Heart left ventricle (tissue), 16 donors: ENCODE measurements around the gene C3. TPM values are rescaled to one million over a fixed set of nuclear protein-coding genes. Genes with fewer than 3 reads are reported as not detected.
A peak's percentile ranks its signal among the peaks of the same experiment; 100 is the strongest.
"Not testable (repeated sequence)": the region's sequence is repeated elsewhere in the genome, so short reads cannot be mapped to it uniquely, and the experiment has no call there.

Experiments
- ATAC-seq, 4 donors: fragments of 200-7000 bp; cut with Tn5 transposase; one replicate each; pipeline ENCODE4 v1.9.1; 2020 to 2022; ENCODE audit warnings: moderate library complexity in 4 of 4, mild to moderate bottlenecking in 3 of 4, moderate number of reproducible peaks in 1 of 4
- DNase-seq, 5 donors: peaks; one replicate each; pipeline ENCODE4 v3.0.0-alpha.2; 2020
- H3K27ac ChIP-seq, 12 donors: fragments of 200-600 bp; sonication (generic) in 4 of 12; one replicate each; pipeline versions ENCODE4 v1.5.0 to v1.8.0; 2016 to 2022; ENCODE audit warnings: mild to moderate bottlenecking in 2 of 12
- H3K27me3 ChIP-seq, 9 donors: fragments of 200-600 bp; sonication (generic) in 2 of 9; one replicate each; pipeline versions ENCODE4 v1.5.1 to v1.8.0; 2016 to 2022; ENCODE audit warnings: mild to moderate bottlenecking in 3 of 9
- H3K36me3 ChIP-seq, 9 donors: fragments of 200-600 bp; sonication (generic) in 2 of 9; one replicate each; pipeline versions ENCODE4 v1.5.0 to v1.8.0; 2018 to 2022; ENCODE audit warnings: mild to moderate bottlenecking in 2 of 9
- H3K4me1 ChIP-seq, 12 donors: fragments of 200-600 bp; sonication (generic) in 4 of 12; one replicate each; pipeline versions ENCODE4 v1.5.0 to v1.8.0; 2016 to 2022; ENCODE audit warnings: mild to moderate bottlenecking in 3 of 12
- H3K4me3 ChIP-seq, 12 donors: fragments of 200-600 bp; sonication (generic) in 4 of 12; one replicate each; pipeline versions ENCODE4 v1.5.0 to v1.8.0; 2017 to 2022; ENCODE audit warnings: mild to moderate bottlenecking in 9 of 12, moderate library complexity in 4 of 12
- H3K9me3 ChIP-seq, 12 donors: fragments of 200-600 bp; sonication (generic) in 4 of 12; one replicate each; pipeline versions ENCODE4 v1.5.0 to v1.8.0; 2016 to 2022; ENCODE audit warnings: mild to moderate bottlenecking in 1 of 12
- POLR2A ChIP-seq, 2 donors: fragments of 450-650 bp; IDR thresholded peaks; one replicate each; pipeline ENCODE4 v1.6.1; 2017; ENCODE audit warnings: antibody characterized with exemption in 2 of 2, mild to moderate bottlenecking in 2 of 2, moderate library complexity in 2 of 2
- WGBS, 4 donors: extraction: QIAGEN DNeasy Blood & Tissue Kit in 2 of 4; methylation state at CpG; one replicate each; pipeline versions ENCODE4 v1.1.5 to v1.1.7; 2013 to 2018; 5-methylcytosine and 5-hydroxymethylcytosine counted together
- intact Hi-C, 10 donors: fragments of 100-400 bp; cut with DNase I; formaldehyde crosslinking; loops; one replicate each; pipeline versions ENCODE4 v1.11.1 to v1.14.2; 2022
- polyA plus RNA-seq, 2 donors: library from polyadenylated mRNA; stranded (reverse); fragments of 200-250 nt; gene quantifications; one replicate each; pipeline ENCODE4 v1.2.3, GENCODE V29; 2013
- total RNA-seq, 9 donors: library from RNA; depleted of rRNA in 2 of 9; stranded (reverse); fragments of >200 nt in 2 of 9; fragmentation: NEBNext Ultra II Directional in 3 of 9; extraction: Animal tissue kit (Norgen Biotek cat#: 25700) in 3 of 9; gene quantifications; one replicate each; pipeline versions ENCODE4 v1.1.0 to v1.2.4, GENCODE V29; 2016 to 2023
- TF ChIP-seq, protein P1 (sequence below), 12 donors: fragments of 200-600 bp; sonication (generic) in 4 of 12; IDR thresholded peaks; one replicate each; pipeline versions ENCODE4 v1.5.0 to v1.8.0; 2018 to 2022; ENCODE audit warnings: antibody characterized with exemption in 12 of 12, mild to moderate bottlenecking in 5 of 12
- donor health status: ischemic (EF 13 %, LVEDD 7.1; RV severe dilation, severe dysfunction).
- donor health status: healthy with polysubstance abuse.
- donor health status: DM: no; HTN: yes; CAD: no.
- donor health status: DM: no; HTN: no; CAD: no.
- donor health status: ischemic (EF 25% LVEDD 6.9; RV normal size, moderate dysfunction).
- donor health status: ischemic (EF 25% LVEDD 5.7; RV mildly dilated, moderate dysfunction).
- donor health status: healthy.
- donor health status: DM: yes; HTN: yes; CAD: no.
- donor health status: ischemic (EF 35%, LVEDD 5.7; RV mildly dilated, moderate dysfunction).
- donor health status: nonischemic (EF 11% LVEDD 7.7; RV severe dilation, severe dysfunction).
- donor health status: DM: yes; HTN: yes; CAD: no.
- donor health status: PGD.
- donor health status: ischemic (EF 29% LVEDD 5.4; RV normal size, mild dysfunction).
- donor health status: nonischemic (EF 23%, LVEDD 6.1; RV moderate dilation, normal function).

C3 gene
- total and polyA plus RNA-seq, 11 donors: 31.7 to 1,888 (median 81.0) TPM

GRCh38 chr19:6765738-6766356 is 45.4 kb upstream of the C3 start:
- H3K9me3 ChIP-seq: no peaks in the 10 kb centered on the region
- ATAC-seq: no peak
- WGBS, 4 donors: 27 to 38% (median 36%) methylated on average over 7 to 8 of the region's 8 CpGs
- H3K27ac ChIP-seq: peak overlapping the region in 1 of 12 donors; percentile 43
- no peaks in the 10 kb centered on the region for H3K36me3 ChIP-seq
- no peak for DNase-seq
- H3K4me3 ChIP-seq: no peak overlapping the region
- intact Hi-C loops: loop anchor here in 2 of 10 donors (5.0 to 10.0 kb wide), 2 partner anchors 131 to 134 kb away; no protein-coding TSS in a partner anchor
- peaks cover 9 to 32% (median 12%) of the 10 kb centered on the region in 9 donors for H3K27me3 ChIP-seq
- TF ChIP-seq POLR2A (IDR thresholded peaks at IDR 0.05): no peak
- TF ChIP-seq, protein P1, sequence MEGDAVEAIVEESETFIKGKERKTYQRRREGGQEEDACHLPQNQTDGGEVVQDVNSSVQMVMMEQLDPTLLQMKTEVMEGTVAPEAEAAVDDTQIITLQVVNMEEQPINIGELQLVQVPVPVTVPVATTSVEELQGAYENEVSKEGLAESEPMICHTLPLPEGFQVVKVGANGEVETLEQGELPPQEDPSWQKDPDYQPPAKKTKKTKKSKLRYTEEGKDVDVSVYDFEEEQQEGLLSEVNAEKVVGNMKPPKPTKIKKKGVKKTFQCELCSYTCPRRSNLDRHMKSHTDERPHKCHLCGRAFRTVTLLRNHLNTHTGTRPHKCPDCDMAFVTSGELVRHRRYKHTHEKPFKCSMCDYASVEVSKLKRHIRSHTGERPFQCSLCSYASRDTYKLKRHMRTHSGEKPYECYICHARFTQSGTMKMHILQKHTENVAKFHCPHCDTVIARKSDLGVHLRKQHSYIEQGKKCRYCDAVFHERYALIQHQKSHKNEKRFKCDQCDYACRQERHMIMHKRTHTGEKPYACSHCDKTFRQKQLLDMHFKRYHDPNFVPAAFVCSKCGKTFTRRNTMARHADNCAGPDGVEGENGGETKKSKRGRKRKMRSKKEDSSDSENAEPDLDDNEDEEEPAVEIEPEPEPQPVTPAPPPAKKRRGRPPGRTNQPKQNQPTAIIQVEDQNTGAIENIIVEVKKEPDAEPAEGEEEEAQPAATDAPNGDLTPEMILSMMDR (IDR thresholded peaks at IDR 0.05): no peak
- H3K4me1 ChIP-seq: peaks cover 0 to 26% (median 10%) of the 10 kb centered on the region in 12 donors

DNA sequence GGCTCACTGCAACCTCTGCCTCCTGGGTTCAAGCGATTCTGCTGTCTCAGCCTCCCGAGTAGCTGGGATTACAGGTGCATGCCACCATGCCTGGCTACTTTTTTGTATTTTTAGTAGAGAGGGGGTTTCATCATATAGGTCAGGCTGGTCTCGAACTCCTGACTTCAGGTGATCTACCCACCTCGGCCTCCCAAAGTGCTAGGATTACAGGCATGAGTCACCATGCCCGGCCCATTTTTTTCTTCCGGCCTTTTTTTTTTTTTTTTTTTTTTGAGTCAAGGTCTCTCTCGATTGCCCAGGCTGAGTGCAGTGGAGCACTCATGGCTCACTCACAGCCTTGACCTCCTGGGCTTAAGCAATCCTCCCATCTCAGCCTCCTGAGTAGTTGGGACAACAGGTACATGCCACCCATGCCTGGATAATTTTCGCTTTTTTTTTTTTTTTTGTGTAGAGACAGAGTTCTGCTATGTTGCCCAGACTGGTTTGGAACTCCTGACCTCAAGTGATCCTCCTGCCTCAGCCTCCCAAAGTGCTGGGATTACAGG is 41.9 kb upstream of the C3 start:
- peaks cover 3 to 26% (median 9%) of the 10 kb centered on the region in 9 donors for H3K27me3 ChIP-seq
- WGBS, 4 donors: 83 to 91% (median 86%) methylated on average over 8 of the region's 8 CpGs

GRCh38 chr19:6761053-6761676 is 40.7 kb upstream of the C3 start:
- Histone ChIP-seq H3K4me3 (no peak overlapping the region), H3K27ac (no peak overlapping the region), H3K36me3 (no peaks in the 10 kb centered on the region), H3K4me1 (peaks cover 0 to 4% (median 0%) of the 10 kb centered on the region in 12 donors), H3K27me3 (peaks cover 0 to 14% (median 5%) of the 10 kb centered on the region in 9 donors), H3K9me3 (no peaks in the 10 kb centered on the region)
- intact Hi-C loops: loop anchor here in 1 of 10 donors (10.0 kb wide), 1 partner anchor 126 kb away; no protein-coding TSS in a partner anchor
- WGBS, 4 donors: 72 to 85% (median 79%) methylated on average over 4 of the region's 4 CpGs
- ATAC-seq (no peak), DNase-seq (peak in 1 of 5 donors; percentile 7)
- TF ChIP-seq POLR2A (IDR thresholded peaks at IDR 0.05): no peak
- TF ChIP-seq, protein P1 (IDR thresholded peaks at IDR 0.05): no peak

More for the DNA sequence above, 41.9 kb upstream of the C3 start:
- intact Hi-C loops: loop anchor here in 1 of 10 donors (10.0 kb wide), 1 partner anchor 128 kb away; no protein-coding TSS in a partner anchor
- H3K36me3 ChIP-seq, DNase-seq, H3K4me3 ChIP-seq, H3K9me3 ChIP-seq, H3K27ac ChIP-seq, ATAC-seq: not testable (repeated sequence)
- peaks cover 0 to 16% (median 7%) of the 10 kb centered on the region in 12 donors for H3K4me1 ChIP-seq

GRCh38 chr19:6760606-6761005 is 40.2 kb upstream of the C3 start:
- DNase-seq (peak in 1 of 5 donors; percentile 42), ATAC-seq (no peak)
- H3K36me3 ChIP-seq: no peaks in the 10 kb centered on the region
- no peaks in the 10 kb centered on the region for H3K9me3 ChIP-seq
- H3K27me3 ChIP-seq: peaks cover 0 to 9% (median 0%) of the 10 kb centered on the region in 9 donors
- no peak for TF ChIP-seq POLR2A (IDR thresholded peaks at IDR 0.05)
- TF ChIP-seq, protein P1 (IDR thresholded peaks at IDR 0.05): no peak
- H3K4me3 ChIP-seq: no peak overlapping the region
- 86 to 93% (median 90%) methylated on average over 15 to 17 of the region's 17 CpGs for WGBS, 4 donors
- intact Hi-C loops: loop anchor here in 1 of 10 donors (10.0 kb wide), 1 partner anchor 126 kb away; no protein-coding TSS in a partner anchor
- no peaks in the 10 kb centered on the region for H3K4me1 ChIP-seq
- H3K27ac ChIP-seq: no peak overlapping the region
